Measurements from ENCODE around the gene ZSCAN22.

The ZSCAN22 gene

GRCh38 chr19:58318297-58318696, 8.5 kb upstream of the ZSCAN22 start:
- no peak for TF ChIP-seq CTCF (IDR thresholded peaks at IDR 0.05; ENCODE audit: borderline replicate concordance, insufficient read depth, low read depth, low read length)
- no peak overlapping the region for H3K4me3 ChIP-seq (ENCODE audit: low read depth, low read length)

GRCh38 chr19:58319241-58319640, 7.6 kb upstream of the ZSCAN22 start:
- TF ChIP-seq CTCF (IDR thresholded peaks at IDR 0.05; ENCODE audit: borderline replicate concordance, insufficient read depth, low read depth, low read length) = no peak
- no peak overlapping the region for H3K4me3 ChIP-seq (ENCODE audit: low read depth, low read length)

- no peak overlapping the region for H3K4me3 ChIP-seq (ENCODE audit: low read depth, low read length)
- no peak for TF ChIP-seq CTCF (IDR thresholded peaks at IDR 0.05; ENCODE audit: borderline replicate concordance, insufficient read depth, low read depth, low read length)
These were observed 1.3 kb upstream of the ZSCAN22 start for GRCh38 chr19:58325311-58326022.

GRCh38 chr19:58326501-58326913, 287 bp upstream of the ZSCAN22 start:
- peak overlapping the region; percentile 71 for H3K4me3 ChIP-seq (ENCODE audit: low read depth, low read length)

GRCh38 chr19:58328999-58329398, 2.2 kb downstream of the ZSCAN22 start:
- peak; percentile 50 for TF ChIP-seq CTCF (IDR thresholded peaks at IDR 0.05; ENCODE audit: borderline replicate concordance, insufficient read depth, low read depth, low read length)
- H3K4me3 ChIP-seq (ENCODE audit: low read depth, low read length) = no peak overlapping the region

More at GRCh38 chr19:58326501-58326913, 287 bp upstream of the ZSCAN22 start:
- no peak for TF ChIP-seq CTCF (IDR thresholded peaks at IDR 0.05; ENCODE audit: borderline replicate concordance, insufficient read depth, low read depth, low read length)

- TF ChIP-seq CTCF (IDR thresholded peaks at IDR 0.05; ENCODE audit: borderline replicate concordance, insufficient read depth, low read depth, low read length) = no peak
These were observed 3.7 kb downstream of the ZSCAN22 start for GRCh38 chr19:58330458-58330857.

GRCh38 chr19:58332697-58333096, 5.9 kb downstream of the ZSCAN22 start:
- TF ChIP-seq CTCF (IDR thresholded peaks at IDR 0.05; ENCODE audit: borderline replicate concordance, insufficient read depth, low read depth, low read length) = no peak
- H3K4me3 ChIP-seq (ENCODE audit: low read depth, low read length) = no peak overlapping the region

More at GRCh38 chr19:58330458-58330857, 3.7 kb downstream of the ZSCAN22 start:
- no peak overlapping the region for H3K4me3 ChIP-seq (ENCODE audit: low read depth, low read length)
